Tibial nerve (tissue), 4 donors: Measurements from ENCODE around the gene SPAG8.

Experiments
- EP300 ChIP-seq, 2 donors: sonication (generic); formaldehyde crosslinking; IDR thresholded peaks; one replicate each; pipeline ENCODE4 v1.6.1; 2017; ENCODE audit warnings: antibody characterized with exemption in 2 of 2, mild to moderate bottlenecking in 1 of 2
- POLR2A ChIP-seq, 2 donors: fragments of 450-650 bp; IDR thresholded peaks; one replicate each; pipeline ENCODE4 v1.6.1; 2017; ENCODE audit warnings: antibody characterized with exemption in 2 of 2, mild to moderate bottlenecking in 2 of 2, moderate library complexity in 2 of 2
- TF ChIP-seq, protein P1 (sequence below), 5 experiments: fragments of 200-600 bp in 3 of 5; fragments of 450-650 bp in 2 of 5; sonication (generic) in 3 of 5; IDR thresholded peaks; one replicate each; pipeline ENCODE4 v1.5.1; 2016 to 2019; ENCODE audit warnings: antibody characterized with exemption in 5 of 5, mild to moderate bottlenecking in 3 of 5, moderate library complexity in 2 of 5

DNA sequence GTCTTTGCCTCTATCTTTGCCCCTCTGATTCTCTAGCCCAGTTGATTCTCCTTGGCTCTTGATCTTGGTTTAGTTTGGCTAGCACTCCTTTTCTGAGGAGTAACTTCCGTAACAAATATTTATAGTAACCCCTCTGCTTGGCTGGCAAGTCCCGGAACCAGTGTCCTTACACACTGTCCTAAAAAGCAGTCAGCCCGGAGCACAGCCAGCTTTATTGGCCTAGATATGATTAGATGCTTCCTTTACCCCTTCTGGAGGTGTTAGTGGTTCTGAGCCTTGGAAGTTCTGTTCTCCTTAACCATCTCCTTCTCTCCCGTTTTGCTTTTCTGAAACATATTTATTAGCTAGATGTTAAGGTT lies 41.0 kb downstream of the SPAG8 start:
- TF ChIP-seq POLR2A (IDR thresholded peaks at IDR 0.05) (no peak), EP300 (IDR thresholded peaks at IDR 0.05) (no peak)
- TF ChIP-seq, protein P1, sequence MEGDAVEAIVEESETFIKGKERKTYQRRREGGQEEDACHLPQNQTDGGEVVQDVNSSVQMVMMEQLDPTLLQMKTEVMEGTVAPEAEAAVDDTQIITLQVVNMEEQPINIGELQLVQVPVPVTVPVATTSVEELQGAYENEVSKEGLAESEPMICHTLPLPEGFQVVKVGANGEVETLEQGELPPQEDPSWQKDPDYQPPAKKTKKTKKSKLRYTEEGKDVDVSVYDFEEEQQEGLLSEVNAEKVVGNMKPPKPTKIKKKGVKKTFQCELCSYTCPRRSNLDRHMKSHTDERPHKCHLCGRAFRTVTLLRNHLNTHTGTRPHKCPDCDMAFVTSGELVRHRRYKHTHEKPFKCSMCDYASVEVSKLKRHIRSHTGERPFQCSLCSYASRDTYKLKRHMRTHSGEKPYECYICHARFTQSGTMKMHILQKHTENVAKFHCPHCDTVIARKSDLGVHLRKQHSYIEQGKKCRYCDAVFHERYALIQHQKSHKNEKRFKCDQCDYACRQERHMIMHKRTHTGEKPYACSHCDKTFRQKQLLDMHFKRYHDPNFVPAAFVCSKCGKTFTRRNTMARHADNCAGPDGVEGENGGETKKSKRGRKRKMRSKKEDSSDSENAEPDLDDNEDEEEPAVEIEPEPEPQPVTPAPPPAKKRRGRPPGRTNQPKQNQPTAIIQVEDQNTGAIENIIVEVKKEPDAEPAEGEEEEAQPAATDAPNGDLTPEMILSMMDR (IDR thresholded peaks at IDR 0.05): no peak
